ENCODE data around the gene LSR.

The LSR gene

GRCh38 chr19:35297922-35298321, 49.1 kb downstream of the LSR start:
- no peak overlapping the region for H3K4me3 ChIP-seq (ENCODE audit: low read depth, low read length)
- no peak for TF ChIP-seq CTCF (IDR thresholded peaks at IDR 0.05; ENCODE audit: low read depth, low read length)

GRCh38 chr19:35298561-35298972, 49.8 kb downstream of the LSR start:
- TF ChIP-seq CTCF (IDR thresholded peaks at IDR 0.05; ENCODE audit: low read depth, low read length), result no peak
- no peak overlapping the region for H3K4me3 ChIP-seq (ENCODE audit: low read depth, low read length)

- no peak for TF ChIP-seq CTCF (IDR thresholded peaks at IDR 0.05; ENCODE audit: low read depth, low read length)
- no peak overlapping the region for H3K4me3 ChIP-seq (ENCODE audit: low read depth, low read length)
Measured at GRCh38 chr19:35299523-35300338, 50.9 kb downstream of the LSR start.

GRCh38 chr19:35300339-35300649, 51.5 kb downstream of the LSR start:
- TF ChIP-seq CTCF (IDR thresholded peaks at IDR 0.05; ENCODE audit: low read depth, low read length), result no peak
- H3K4me3 ChIP-seq (ENCODE audit: low read depth, low read length), result no peak overlapping the region

GRCh38 chr19:35301961-35302360, 53.2 kb downstream of the LSR start:
- no peak overlapping the region for H3K4me3 ChIP-seq (ENCODE audit: low read depth, low read length)
- no peak for TF ChIP-seq CTCF (IDR thresholded peaks at IDR 0.05; ENCODE audit: low read depth, low read length)

GRCh38 chr19:35302446-35302845, 53.6 kb downstream of the LSR start:
- TF ChIP-seq CTCF (IDR thresholded peaks at IDR 0.05; ENCODE audit: low read depth, low read length), result no peak
- H3K4me3 ChIP-seq (ENCODE audit: low read depth, low read length), result no peak overlapping the region

GRCh38 chr19:35303357-35303915, 54.6 kb downstream of the LSR start:
- H3K4me3 ChIP-seq (ENCODE audit: low read depth, low read length), result no peak overlapping the region
- no peak for TF ChIP-seq CTCF (IDR thresholded peaks at IDR 0.05; ENCODE audit: low read depth, low read length)

Data from WI38 (cell line).